ENCODE measurements around the gene ZNF563.
"Not testable (repeated sequence)": the region's sequence is repeated elsewhere in the genome, so short reads cannot be mapped to it uniquely, and the experiment has no call there.

ZNF563 gene

DNA sequence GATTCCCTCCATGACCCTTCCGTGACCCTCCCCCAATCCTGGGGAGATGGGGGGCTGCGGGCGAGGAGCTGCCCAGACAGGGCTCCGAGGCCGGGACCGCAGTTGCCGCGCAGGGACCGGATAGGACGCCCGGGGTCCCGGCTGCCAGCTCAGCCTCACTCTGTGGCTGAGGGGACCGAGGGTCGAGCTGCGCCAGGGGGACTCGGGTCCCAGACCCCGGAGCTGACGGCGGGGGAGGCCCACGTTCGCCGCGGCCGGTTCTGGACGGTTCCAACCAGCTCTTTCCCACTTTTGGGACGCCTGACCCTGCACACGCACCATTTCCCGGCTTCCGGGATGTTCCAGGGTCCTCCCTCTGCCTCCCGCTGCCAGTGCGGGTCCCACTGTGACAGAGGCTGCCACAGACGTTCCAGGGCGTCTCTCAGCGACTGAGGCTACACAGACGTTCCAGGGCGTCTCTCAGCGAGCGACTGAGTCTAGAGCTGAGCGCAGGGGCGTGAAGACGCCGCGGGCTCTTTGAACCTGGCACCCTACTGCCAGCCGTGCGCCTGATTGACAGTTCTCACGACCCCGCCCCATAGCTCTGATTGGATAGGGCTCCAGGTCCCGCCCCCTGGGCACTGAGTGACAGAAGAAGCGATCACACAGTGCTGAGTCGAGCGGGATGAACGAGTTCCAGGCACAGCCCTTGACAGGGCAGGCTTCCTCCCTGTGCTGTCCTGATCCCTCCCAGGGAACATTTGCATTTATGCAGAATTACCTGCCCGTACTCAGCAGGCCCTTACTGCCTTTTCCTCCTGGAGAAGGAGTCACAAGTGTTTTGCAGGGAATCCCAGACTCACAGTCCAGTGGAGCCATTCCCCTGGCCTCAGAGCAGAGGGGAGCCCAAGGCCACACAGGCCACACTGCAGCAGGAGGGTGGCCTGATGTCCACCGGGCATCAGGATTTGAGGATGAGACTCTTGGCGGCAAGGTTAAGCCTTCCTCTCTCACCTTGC, at the start of gene ZNF563:
Gene ZNF563, minus strand, starts transcription at position 472 of the 998 bp plus-strand sequence. Its CDS starts 151 bp downstream, at position 321.
- DNase-seq (ENCODE audit: low spot score), result peak; percentile 97

GRCh38 chr19:12380444-12380737, 47.0 kb upstream of the ZNF563 start:
- no peak for DNase-seq (ENCODE audit: low spot score)

GRCh38 chr19:12379732-12380443, 46.5 kb upstream of the ZNF563 start:
- DNase-seq (ENCODE audit: low spot score), result no peak

- no peak for DNase-seq (ENCODE audit: low spot score)
Measured at GRCh38 chr19:12374026-12374425, 40.6 kb upstream of the ZNF563 start.

DNA sequence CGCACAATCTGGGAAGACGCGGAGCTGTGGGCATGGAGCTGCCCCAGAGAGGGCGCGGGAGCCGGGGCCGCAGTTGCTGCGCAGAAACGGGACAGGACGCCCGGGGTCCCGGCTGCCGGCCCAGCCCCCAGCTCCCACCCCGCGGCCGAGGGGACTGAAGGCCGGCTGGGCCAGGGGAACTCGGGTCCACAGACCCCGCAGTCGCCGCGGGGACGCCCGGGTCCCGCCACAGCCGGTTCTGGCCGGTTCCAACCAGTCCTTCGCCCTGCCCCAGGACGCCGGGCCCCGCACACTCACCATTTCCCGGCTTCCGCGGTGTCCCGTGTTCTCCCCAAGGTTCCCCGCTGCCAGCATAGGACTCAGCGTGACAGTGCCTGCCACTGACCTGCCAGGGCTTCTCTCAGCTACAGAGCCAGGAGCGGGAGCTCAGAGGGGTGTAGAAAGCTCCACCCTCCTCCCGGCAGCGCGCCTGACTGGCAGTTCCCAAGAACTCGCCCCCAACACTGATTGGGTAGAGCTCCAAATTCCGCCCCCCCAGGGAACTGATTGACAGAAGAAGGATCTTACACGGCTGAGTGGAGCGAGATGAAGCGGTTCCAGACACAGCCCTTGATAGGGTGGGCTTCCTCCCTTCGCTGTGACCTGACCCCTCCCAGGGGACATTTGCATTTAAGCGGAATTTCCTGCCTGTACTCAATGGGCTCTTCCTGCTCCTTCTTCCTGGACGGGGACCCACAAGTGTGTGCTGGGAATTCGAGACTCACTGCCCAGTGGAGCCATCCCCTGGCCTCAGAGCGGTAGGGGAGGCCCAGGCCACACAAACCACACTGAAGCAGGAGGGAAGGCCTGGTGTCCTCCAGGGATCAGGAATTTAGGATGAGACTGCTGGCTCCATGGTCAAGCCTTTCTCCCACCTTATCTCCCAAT, 32.1 kb upstream of the ZNF563 start, which contains the start of gene ZNF442:
Gene ZNF442, minus strand, starts transcription at position 448 of the 927 bp plus-strand sequence. CDS start 2,052 bp downstream, outside the sequence.
- DNase-seq (ENCODE audit: low spot score), result no peak

GRCh38 chr19:12364391-12365235, 31.2 kb upstream of the ZNF563 start:
- DNase-seq (ENCODE audit: low spot score), result no peak

GRCh38 chr19:12362236-12362635, 28.8 kb upstream of the ZNF563 start:
- not testable (repeated sequence) for DNase-seq (ENCODE audit: low spot score)

GRCh38 chr19:12353375-12353774, 19.9 kb upstream of the ZNF563 start:
- DNase-seq (ENCODE audit: low spot score), result no peak

GRCh38 chr19:12350890-12351197, 17.4 kb upstream of the ZNF563 start:
- DNase-seq (ENCODE audit: low spot score), result no peak

- DNase-seq (ENCODE audit: low spot score), result no peak
Measured at GRCh38 chr19:12350185-12350889, 16.9 kb upstream of the ZNF563 start.

DNA sequence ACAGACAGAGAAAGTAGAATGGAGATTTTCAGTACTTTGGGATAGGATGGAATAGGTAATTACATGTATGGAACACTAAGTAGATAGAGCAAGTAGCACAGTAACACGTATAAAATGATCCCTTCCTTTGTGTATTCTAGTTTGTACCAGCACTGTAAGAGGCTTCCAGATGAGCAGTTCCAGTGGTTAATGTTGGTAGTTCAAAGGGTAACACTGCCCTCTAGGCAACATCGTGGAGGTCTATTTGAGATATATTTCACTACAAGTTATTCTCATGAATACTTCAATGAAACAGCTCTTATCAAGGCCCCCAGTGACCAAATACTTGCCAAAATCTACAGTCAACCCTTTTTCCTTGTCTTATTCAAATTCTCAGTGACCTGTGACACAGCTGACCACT, 13.5 kb upstream of the ZNF563 start:
- peak; percentile 60 for DNase-seq (ENCODE audit: low spot score)

- DNase-seq (ENCODE audit: low spot score), result no peak
Measured at GRCh38 chr19:12345197-12345596, 11.8 kb upstream of the ZNF563 start.

DNA sequence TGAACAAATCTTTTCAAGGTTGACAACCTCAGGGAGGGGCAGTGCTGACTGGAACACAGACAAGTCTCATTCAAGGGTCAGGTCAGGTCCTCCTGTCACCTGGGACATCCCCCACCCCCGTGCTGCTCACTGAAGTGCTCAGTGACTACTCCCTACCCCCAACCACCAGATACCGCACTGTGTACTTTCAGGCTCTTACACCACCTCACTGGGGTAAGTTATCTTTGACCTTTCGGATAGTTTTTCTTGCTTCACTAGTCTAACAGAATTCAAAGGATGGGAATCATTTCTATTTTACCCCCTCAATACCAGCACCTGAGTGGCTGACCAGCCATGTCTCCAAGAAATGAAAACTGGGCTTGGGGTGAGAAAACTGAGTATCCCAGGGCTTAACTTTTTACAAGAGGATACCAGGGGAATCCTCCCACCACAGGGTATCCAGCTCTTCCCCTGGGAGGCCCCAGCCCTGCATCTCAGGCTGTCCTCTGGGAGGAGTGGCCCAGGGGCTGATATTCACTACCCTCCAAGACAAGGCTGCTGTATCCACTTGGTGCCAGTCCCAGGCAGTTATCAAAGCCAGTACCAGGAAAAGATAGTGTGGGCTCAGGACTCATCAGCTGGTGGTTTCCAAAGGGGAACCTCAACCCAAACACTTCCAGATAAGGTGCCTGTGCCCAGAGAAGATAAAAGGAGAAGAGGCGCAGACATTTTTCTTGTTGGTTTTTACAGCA, 2.1 kb downstream of the ZNF563 start:
- DNase-seq (ENCODE audit: low spot score), result no peak

GRCh38 chr19:12330340-12330739, 3.1 kb downstream of the ZNF563 start:
- no peak for DNase-seq (ENCODE audit: low spot score)

DNA sequence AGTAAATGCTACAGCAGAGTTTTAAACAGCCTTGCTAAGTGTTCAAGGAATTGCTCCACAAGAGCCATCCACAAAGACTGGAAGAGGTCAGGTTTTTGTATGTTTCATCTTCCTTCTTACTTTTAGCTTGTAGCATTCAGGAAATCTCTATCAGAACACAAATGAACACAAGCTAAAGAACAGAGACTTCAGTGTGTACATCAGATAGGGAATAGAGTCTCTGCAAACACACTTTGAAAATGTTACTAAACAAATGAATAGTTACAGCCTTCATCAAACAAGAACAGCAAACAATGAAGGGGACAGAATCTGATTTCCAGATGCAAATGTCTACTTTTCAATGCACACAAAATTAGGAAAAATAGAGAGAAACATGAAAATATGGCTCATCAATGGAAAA, 7.7 kb downstream of the ZNF563 start:
- DNase-seq (ENCODE audit: low spot score), result no peak

GRCh38 chr19:12318782-12319413, 14.5 kb downstream of the ZNF563 start:
- DNase-seq (ENCODE audit: low spot score), result no peak

GRCh38 chr19:12314553-12314952, 18.9 kb downstream of the ZNF563 start:
- DNase-seq (ENCODE audit: low spot score), result no peak

- not testable (repeated sequence) for DNase-seq (ENCODE audit: low spot score)
Measured at GRCh38 chr19:12308891-12309290, 24.5 kb downstream of the ZNF563 start.

DNA sequence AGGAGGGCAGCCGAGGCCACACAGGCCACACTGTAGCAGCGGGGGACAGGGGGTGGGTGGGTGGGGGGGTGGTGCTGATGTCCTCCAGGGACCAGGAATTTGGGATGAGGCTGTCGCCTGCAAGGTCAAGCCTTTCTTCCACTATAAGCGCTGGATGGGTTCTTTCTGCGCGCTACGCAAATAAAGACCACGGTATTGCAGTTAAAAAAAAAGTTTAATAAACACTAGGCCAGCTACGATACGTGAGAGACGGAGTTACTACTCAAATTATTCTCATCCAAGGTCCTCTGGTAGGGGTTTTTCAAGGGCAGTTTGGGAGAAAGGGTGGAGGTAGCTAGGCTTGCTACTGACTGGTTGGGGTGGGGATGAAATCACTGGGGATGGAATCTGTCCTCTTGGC, 38.2 kb downstream of the ZNF563 start:
- DNase-seq (ENCODE audit: low spot score), result no peak

Measured in NAMALWA (cell line).